ENCODE measurements around the gene FJX1.

Gene FJX1

DNA sequence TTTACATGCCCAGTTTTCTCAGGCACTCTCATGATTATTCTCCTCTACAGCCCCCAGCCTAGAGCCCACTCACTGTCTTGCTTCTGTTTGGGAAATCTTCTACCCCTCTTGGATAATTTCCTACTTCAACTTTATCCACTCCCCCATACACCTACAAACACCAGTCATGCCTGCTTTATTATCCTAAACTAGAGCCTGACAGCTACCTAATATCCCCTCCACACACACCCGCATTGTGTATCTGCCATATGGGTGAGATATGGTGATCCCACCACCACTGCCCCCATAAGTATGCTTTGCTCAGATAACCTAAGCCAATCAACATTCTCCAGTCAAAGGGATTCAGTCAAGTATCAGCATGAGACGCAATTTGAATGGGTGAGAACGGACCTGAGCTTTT is 15.3 kb upstream of the FJX1 start:
- TF ChIP-seq, protein P1, sequence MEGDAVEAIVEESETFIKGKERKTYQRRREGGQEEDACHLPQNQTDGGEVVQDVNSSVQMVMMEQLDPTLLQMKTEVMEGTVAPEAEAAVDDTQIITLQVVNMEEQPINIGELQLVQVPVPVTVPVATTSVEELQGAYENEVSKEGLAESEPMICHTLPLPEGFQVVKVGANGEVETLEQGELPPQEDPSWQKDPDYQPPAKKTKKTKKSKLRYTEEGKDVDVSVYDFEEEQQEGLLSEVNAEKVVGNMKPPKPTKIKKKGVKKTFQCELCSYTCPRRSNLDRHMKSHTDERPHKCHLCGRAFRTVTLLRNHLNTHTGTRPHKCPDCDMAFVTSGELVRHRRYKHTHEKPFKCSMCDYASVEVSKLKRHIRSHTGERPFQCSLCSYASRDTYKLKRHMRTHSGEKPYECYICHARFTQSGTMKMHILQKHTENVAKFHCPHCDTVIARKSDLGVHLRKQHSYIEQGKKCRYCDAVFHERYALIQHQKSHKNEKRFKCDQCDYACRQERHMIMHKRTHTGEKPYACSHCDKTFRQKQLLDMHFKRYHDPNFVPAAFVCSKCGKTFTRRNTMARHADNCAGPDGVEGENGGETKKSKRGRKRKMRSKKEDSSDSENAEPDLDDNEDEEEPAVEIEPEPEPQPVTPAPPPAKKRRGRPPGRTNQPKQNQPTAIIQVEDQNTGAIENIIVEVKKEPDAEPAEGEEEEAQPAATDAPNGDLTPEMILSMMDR (IDR thresholded peaks at IDR 0.05; ENCODE audit: low read depth, low read length), result no peak
- DNase-seq (ENCODE audit: low read depth in 2 of 2), result no peak
- H3K4me3 ChIP-seq (replicated peaks in 1 of 2; ENCODE audit: low read depth in 2 of 2, low read length in 2 of 2), result no peak overlapping the region

- TF ChIP-seq, protein P1 (IDR thresholded peaks at IDR 0.05; ENCODE audit: low read depth, low read length), result no peak
- peak in 1 of 2 donors; percentile 76 for DNase-seq (ENCODE audit: low read depth in 2 of 2)
These were observed 12.6 kb upstream of the FJX1 start for GRCh38 chr11:35605706-35606105.

DNA sequence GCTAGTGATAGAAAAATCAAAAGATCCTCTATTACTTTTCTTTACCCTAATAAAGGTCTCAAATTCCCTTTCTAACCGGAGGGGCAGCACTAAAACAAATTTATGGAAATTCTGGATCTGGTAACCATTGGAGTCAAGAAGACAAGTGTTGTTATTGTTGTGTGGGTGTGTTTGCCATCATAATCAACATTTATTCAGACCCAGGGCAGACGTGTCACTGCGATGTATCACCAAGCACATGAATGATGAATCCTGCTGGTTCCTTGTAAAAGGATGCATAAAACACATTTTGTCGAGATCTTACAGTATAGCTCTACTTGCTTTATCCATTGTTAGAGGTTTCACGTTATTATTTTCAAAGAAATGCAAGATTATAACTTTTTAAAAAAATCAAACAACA is 12.1 kb upstream of the FJX1 start:
- H3K4me3 ChIP-seq (replicated peaks in 1 of 2; ENCODE audit: low read depth in 2 of 2, low read length in 2 of 2), result no peak overlapping the region
- TF ChIP-seq, protein P1 (IDR thresholded peaks at IDR 0.05; ENCODE audit: low read depth, low read length), result no peak
- DNase-seq (ENCODE audit: low read depth in 2 of 2), result no peak

More at GRCh38 chr11:35605706-35606105, 12.6 kb upstream of the FJX1 start:
- no peak overlapping the region for H3K4me3 ChIP-seq (replicated peaks in 1 of 2; ENCODE audit: low read depth in 2 of 2, low read length in 2 of 2)

- TF ChIP-seq, protein P1 (IDR thresholded peaks at IDR 0.05; ENCODE audit: low read depth, low read length), result no peak
- no peak for DNase-seq (ENCODE audit: low read depth in 2 of 2)
- no peak overlapping the region for H3K4me3 ChIP-seq (replicated peaks in 1 of 2; ENCODE audit: low read depth in 2 of 2, low read length in 2 of 2)
These were observed 9.8 kb upstream of the FJX1 start for GRCh38 chr11:35608502-35608901.

DNA sequence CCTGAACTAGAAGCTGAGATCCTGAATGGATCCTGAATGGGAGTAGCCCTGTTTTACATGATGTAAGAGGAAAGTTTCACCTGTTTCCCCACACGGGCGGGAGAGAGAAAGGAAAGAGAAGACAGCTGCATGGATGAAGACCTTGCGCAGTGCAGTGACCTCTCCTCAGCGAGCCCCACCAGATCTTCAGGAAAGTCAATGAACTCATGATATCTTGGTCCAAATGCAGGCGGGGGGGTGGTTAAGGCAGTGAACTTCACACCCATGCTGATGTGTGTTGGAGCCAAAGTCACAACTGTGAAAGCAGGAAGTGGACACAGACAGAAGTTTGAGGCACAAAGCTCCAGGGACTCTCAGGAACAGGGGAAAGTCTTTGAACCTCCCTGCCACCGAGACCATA is 8.6 kb upstream of the FJX1 start:
- no peak overlapping the region for H3K4me3 ChIP-seq (replicated peaks in 1 of 2; ENCODE audit: low read depth in 2 of 2, low read length in 2 of 2)
- TF ChIP-seq, protein P1 (IDR thresholded peaks at IDR 0.05; ENCODE audit: low read depth, low read length), result no peak
- no peak for DNase-seq (ENCODE audit: low read depth in 2 of 2)

- no peak overlapping the region for H3K4me3 ChIP-seq (replicated peaks in 1 of 2; ENCODE audit: low read depth in 2 of 2, low read length in 2 of 2)
- TF ChIP-seq, protein P1 (IDR thresholded peaks at IDR 0.05; ENCODE audit: low read depth, low read length), result no peak
- DNase-seq (ENCODE audit: low read depth in 2 of 2), result no peak
These were observed 7.6 kb upstream of the FJX1 start for GRCh38 chr11:35610631-35611030.

DNA sequence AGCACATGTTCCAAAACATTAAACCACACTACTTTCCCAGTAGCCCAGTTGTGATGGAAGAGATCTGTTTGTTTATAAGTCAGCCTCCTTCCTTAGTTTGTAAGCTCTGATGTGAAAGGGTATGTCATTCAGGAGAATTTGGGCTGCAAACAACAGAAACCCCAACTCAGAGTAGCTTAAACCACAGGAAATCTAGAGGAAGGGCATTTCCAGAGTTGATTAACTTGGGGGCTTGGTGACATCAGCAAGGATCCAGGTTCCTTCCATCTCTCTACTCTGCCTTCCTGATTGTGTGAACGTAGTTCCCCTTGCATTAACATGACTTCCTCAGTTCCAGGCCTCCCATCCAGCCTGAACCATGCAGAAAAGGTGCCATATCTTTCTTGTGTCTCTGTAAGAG is 6.5 kb upstream of the FJX1 start:
- H3K4me3 ChIP-seq (replicated peaks in 1 of 2; ENCODE audit: low read depth in 2 of 2, low read length in 2 of 2), result no peak overlapping the region
- TF ChIP-seq, protein P1 (IDR thresholded peaks at IDR 0.05; ENCODE audit: low read depth, low read length), result no peak
- DNase-seq (ENCODE audit: low read depth in 2 of 2), result no peak
